NCI-H2196 treated with DMSO at 0.1 percent for 48 hours (cell line): Measurements from ENCODE around the gene MKS1.
A peak's percentile ranks its signal among the peaks of the same experiment; 100 is the strongest.

Experiments used
- DNase-seq: peaks from one replicate; lab custom pipeline; 2025; ENCODE audit not compliant: unreplicated experiment; lab: John Stamatoyannopoulos, UW

MKS1 gene

GRCh38 chr17:58245428-58246103, 26.5 kb upstream of the MKS1 start:
- no peak for DNase-seq

- DNase-seq = no peak
These were observed 25.9 kb upstream of the MKS1 start for GRCh38 chr17:58244963-58245362.

DNA sequence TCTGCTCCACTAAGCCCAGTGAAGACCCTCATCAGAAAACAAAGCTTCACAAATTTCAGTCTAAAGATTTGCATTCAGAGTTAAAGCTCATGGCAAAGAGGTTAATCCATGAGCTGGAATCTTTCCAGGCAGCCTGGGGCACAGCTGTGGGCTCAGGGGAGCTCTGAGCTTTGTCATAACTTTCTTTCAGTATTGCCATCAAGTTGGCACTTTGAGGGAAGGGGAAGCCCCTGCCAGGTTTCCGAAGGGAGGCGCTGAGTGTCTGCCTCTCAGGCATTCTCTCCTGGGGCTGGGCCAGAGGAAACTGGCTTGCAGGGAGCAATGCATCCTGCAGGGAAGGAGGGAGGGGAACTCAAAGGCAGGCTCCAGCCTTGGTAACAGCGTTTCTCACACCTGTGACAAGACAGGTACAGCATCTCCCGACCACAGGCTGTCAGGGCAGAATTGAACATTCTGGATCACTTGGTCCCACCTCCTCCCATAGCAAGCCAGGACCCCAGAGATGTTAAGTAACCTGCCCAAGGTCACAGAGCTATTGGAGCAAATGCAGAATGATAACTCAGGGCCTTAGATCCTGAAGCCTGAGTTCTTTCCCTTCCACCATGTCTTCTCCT, 23.2 kb upstream of the MKS1 start:
- no peak for DNase-seq

GRCh38 chr17:58239987-58240386, 20.9 kb upstream of the MKS1 start:
- no peak for DNase-seq

GRCh38 chr17:58238147-58238634, 19.1 kb upstream of the MKS1 start, which contains the start of gene LPO:
LPO (plus strand) TSS chr17:58238584; CDS start chr17:58242980, 4,396 bp downstream.
- DNase-seq = no peak

GRCh38 chr17:58236394-58236793, 17.3 kb upstream of the MKS1 start:
- DNase-seq = no peak

DNA sequence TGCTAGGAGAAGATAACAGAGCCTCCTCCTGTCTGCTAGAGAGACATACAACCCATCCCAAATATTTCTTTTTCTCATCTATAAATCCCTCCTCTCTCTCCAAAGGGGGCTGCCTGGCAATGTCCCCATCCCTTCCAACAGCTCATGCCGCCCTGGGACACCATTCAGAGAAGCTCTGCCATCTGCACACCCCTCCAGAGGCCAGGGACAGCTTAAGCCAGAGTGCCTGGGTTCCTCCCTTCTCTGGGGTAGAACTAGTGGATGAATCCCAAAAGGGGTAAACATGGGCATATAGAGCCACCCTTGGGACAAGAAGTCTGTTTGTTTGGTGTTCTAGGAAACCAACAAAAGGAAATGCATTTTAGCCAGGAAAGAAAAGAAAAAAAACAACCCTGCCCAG, 16.8 kb upstream of the MKS1 start:
- no peak for DNase-seq

- DNase-seq = no peak
These were observed 15.5 kb upstream of the MKS1 start for GRCh38 chr17:58234512-58234911.

- no peak for DNase-seq
These were observed 14.5 kb upstream of the MKS1 start for GRCh38 chr17:58233543-58233942.

DNA sequence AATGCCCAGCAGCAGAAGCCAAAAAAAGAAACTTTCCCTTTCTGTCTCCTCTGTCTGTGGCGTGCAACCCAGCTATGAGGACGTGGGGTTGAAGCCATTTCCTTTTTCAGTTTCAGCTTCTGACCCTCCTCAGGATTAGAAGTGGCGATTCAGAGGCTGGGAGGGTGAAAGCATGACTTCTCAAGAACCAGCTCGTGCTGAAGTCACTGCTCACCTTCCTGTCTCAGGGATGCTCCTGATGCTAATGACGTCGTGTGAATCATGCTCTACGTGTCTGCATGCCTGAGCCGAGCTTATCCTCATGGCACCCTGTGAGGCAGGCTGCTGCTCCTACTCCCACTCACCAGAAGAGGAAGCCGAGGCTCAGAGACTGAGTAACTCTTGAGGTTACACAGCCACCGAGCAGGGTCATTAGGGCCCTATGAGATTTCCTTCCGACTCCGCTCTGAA, 13.7 kb upstream of the MKS1 start:
- no peak for DNase-seq

GRCh38 chr17:58231641-58232040, 12.6 kb upstream of the MKS1 start:
- no peak for DNase-seq

DNA sequence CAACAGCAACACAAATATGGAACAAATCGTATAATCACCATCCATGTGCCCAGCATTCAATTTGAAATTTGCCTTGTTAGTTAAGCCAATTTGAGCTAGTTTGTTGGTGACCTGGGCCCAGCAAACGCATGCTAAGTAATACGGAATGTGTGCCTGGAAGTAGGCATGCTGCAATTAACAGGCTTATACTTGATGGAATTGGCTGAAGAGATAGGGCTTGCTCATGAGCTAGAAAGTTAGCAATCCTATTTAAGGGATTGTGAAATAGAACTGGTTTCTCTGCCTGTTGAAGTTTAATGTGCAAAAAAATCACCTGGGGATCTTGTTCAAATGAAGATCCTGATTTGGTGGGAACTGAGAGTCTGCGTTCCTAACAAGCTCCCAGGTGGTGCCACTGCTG, 10.8 kb upstream of the MKS1 start:
- DNase-seq = no peak

DNA sequence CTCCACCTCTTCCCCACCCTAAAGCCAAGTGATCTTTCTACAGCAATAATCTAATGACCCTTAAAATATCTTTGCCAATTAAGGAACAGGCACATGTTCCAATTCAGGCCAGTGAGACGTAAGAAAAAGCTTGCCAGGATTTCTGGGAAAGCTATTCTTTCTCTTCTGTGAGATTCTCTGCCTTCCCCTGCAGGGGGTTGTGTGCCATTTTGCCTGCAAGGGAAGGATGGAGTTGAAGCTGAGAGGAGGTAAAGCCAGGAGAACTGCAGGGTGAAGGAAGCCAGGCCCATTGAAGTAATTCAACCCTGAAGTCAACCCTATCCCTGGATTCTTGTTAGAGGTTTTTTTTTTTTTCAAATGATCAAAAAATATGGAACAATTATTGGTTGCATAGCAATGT, 10.3 kb upstream of the MKS1 start:
- no peak for DNase-seq

DNA sequence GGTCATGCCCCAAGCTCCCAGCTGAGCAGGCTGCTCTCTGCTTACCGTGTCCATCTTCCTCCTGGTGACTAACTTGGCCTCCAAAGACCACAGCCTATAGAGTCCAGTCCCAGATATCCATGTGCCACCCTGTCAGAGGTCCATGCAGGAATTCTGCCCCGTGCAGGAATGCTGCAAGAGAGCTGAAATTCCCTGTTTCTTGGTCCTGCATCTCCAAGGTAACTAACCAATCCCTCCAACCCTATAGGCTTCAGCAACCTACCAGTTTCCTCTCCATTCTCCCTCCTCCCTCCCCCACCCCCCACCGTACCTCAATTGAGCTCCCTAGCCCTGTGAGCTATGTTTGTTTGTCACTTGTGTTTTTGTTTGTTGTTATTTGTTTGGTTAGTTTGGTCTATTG, 9.6 kb upstream of the MKS1 start:
- DNase-seq = no peak

DNA sequence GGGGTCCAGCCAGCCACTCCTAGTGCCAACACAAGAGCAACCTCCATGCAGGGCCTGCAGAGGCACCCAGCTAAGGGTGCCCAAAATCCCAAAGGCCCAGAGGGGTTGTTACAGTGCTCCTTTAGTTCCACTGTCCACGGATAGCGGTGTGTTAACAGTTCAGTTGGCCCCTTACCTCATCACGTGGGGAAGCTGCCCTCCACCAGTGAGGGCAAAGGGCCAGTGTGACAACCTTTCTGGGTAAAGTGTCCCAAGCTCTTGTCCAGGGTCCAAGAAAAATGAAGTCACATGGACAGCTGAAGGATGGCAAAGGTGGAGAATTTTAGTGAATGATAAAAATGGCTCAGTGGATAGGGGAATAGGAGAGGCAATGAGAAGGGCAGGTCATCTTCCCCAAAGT, 8.7 kb upstream of the MKS1 start:
- no peak for DNase-seq

GRCh38 chr17:58224315-58224714, 5.3 kb upstream of the MKS1 start:
- DNase-seq = no peak

DNA sequence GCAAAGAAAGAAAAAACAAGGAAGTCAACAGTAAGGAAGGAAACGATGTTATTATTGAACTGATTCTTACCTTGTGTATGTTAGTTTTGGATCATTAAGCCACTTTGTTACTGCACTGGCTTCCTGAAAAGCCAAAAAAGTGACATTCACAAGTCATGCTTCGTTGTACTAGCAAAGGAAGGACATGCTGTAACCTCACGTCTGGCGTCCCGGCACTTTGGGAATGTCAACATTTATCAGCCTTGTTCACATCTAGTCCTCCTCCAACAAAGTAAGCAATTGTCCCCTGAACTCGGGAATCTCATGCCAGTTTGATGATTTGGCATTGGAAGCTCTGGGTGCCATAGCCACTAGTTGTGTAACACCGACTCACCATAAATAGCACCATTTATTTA, 731 bp upstream of the MKS1 start:
- no peak for DNase-seq

DNA sequence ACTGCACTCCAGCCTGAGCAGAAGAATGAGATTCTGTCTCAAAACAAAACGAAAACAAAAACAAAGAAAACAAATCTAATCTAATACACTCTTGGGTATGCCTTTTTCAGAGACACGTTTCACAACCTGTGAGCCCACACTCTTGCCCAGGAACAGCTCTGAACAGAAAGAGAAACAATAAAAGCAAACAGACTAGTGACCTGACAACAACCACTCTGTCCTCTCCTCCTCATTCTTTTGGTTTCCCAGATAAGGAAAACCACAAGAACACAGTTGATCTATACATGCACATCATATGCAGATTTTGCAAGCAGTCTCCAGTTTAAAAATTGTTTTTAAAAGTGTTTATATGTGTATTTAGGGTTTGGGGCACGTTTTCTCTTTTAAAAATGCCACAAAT, 1.3 kb downstream of the MKS1 start:
- DNase-seq = no peak

- peak; percentile 22 for DNase-seq
These were observed 3.4 kb downstream of the MKS1 start for GRCh38 chr17:58215685-58216084.

- no peak for DNase-seq
These were observed 8.1 kb downstream of the MKS1 start for GRCh38 chr17:58210922-58211321.

DNA sequence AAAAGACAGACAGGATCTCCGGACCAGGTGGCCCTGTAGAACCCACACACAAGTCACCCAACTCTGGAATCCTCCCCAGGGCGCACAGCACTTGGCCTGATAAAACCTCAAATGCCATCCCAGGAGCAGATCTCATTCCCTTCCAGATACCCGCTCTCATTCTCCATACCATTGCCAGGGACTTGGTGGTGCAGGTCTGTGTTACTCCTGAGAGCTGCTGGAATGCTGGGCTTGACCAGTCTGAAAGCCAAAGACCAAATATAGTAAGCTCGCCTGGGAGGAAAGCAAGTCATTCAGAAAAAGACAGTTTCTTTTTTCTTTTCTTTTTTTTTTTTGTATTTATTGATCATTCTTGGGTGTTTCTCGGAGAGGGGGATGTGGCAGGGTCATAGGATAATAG, 10.7 kb downstream of the MKS1 start:
- no peak for DNase-seq

DNA sequence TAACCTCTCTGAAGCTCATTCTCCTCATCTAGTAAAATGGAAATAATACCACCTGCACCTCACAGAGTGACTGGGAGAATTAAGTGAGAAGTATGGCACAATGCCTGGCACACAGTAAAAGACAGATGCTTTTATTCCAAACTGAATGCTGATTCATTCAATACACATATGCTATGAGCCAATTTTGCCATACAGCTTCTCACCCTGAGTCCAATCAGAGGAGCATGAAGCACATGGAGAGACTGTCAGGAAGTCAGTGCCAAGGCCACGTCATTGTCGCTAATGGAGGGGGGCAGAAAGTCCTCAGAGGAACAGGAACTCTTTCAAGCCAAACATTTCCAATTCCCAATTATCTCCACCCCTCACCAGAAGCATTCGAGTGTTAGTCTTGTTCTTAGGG, 11.6 kb downstream of the MKS1 start:
- no peak for DNase-seq

GRCh38 chr17:58205936-58206335, 13.1 kb downstream of the MKS1 start:
- DNase-seq = no peak
